GM12874 (cell line): ENCODE data around the gene WDR54.

Experiments used
- TF ChIP-seq, protein P1 (sequence below): IDR thresholded peaks from 2 replicates; pipeline ENCODE4 v1.5.1; 2011; ENCODE audit warnings: low read depth, mild to moderate bottlenecking, control low read depth, low read length, moderate library complexity; ENCODE audit not compliant: insufficient read depth

The WDR54 gene

DNA sequence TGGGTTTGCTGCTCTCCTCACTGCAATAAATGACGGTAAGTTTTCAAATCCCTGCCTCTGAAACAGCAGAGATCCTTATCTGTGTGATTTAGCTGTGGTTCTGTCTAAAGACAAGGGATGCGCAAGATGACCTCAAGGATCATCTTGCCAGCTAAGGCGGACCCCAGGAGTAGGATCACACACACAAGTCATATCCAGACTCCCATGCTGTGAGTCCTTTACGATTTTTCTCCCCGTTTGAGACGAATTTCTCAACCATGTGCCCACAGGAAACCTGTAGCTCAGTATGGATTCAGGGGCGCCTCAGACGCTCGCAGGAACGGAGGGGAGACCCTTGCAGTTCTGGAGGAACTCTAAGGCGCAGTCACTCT, 30.3 kb upstream of the WDR54 start:
- TF ChIP-seq, protein P1, sequence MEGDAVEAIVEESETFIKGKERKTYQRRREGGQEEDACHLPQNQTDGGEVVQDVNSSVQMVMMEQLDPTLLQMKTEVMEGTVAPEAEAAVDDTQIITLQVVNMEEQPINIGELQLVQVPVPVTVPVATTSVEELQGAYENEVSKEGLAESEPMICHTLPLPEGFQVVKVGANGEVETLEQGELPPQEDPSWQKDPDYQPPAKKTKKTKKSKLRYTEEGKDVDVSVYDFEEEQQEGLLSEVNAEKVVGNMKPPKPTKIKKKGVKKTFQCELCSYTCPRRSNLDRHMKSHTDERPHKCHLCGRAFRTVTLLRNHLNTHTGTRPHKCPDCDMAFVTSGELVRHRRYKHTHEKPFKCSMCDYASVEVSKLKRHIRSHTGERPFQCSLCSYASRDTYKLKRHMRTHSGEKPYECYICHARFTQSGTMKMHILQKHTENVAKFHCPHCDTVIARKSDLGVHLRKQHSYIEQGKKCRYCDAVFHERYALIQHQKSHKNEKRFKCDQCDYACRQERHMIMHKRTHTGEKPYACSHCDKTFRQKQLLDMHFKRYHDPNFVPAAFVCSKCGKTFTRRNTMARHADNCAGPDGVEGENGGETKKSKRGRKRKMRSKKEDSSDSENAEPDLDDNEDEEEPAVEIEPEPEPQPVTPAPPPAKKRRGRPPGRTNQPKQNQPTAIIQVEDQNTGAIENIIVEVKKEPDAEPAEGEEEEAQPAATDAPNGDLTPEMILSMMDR, result no peak

DNA sequence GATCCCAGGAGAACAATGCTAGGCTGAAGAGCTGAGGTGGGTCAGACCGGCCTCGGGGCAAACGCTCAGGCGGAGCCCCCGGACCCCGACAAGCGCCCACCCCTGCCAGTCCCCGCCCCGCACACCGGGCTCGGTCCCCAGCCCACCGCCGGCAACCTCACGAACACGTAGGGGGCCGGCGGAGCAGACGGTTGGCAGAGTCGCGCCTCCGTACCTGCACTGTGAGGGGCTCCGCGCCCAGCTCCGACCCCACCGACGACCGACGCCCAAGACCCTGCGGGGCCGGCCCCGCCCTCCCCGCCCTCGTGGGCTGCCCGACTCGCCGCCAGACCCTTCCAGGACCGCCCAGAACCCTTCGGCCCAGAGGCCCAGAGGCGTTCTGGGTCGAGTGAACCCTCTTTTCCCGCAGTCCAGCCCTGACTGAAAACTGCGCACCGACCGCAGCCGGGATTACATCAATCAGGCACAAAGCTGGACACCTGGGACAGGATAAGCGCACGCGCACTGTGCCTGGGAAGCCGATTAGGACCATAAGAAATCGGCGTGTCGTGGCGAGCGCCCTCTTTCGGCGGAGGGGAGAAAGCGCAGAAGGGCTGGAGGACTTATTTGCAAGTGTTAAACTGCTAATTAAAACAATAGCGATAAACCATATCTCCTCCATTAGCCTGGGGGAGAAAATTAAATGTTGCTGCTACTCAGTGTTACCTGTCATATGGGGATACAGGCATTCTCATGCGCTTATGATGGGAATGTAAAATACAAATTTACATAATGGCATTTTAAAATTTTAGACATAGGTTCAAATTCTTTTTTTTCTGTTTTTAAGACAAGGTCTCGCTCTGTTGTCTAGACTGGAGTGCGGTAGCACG, 29.7 kb upstream of the WDR54 start:
- TF ChIP-seq, protein P1, result peak; percentile 95

DNA sequence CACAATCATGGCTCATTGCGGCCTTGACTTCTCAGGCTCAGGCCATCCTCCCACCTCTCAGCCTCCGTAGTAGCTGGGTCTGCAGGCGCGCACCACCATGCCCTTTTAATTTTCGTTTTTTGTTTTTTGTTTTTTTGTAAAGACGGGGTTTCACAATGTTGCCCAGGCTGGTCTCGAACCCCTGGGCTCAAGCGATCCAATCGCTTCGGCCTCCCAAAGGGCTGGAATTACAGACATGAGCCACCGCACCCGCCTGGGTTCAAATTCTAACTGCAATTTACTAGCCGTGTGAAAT, 29.1 kb upstream of the WDR54 start:
- TF ChIP-seq, protein P1, result no peak

DNA sequence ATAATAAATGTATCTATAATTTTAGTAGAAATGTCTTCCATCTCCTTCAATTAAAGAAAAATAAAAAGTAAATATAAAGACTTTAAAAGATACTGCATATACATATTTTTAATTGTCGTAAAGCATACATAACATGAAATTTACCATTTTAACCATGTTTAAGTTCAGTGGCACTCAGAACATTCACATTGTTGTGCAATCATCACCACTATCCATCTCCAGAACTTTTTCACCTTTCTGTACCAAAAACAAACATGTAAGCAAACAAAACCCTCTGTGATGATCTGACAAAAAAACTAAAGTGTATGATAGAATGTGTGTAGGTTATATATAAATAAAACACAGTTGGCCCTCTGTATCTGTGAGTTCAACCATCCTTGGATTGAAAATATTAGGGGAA, 28.0 kb upstream of the WDR54 start:
- TF ChIP-seq, protein P1, result no peak

DNA sequence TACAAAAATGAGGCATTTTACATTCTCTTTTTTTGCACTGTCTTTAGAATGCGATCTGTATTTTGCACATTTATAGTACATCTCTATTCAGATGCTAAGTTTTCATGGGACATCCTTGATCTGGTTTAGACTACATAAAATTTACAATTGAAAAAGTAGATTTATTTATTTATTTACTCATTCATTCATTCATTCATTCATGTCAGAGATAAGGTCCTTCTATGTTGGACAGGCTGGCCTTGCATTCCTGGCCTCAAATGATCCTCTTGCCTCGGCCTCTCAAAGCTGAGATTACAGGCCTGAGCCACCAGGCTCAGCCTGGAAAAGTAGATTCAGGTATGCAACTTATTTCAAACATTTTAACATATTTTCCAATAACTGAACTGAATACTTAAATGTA, 25.4 kb upstream of the WDR54 start:
- TF ChIP-seq, protein P1, result no peak

DNA sequence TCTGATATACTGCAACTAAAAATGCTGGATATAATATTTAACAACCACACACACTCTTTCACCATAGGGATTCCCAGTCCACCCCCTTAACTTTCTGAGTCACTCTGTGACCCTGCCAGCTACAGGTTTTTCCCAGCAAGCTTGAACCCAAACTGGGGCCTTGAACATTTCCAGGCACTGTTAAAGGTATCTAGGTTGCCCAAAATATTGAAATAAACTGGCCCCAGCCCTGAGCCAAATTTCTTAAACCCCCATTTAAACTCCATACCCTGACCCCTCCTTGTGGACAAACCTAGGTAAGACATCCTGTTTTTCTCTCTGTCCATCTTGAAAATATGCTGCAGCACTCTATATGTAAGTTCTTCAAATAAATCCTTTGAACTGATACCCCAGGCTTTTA, 21.7 kb upstream of the WDR54 start:
- TF ChIP-seq, protein P1, result peak; percentile 60

DNA sequence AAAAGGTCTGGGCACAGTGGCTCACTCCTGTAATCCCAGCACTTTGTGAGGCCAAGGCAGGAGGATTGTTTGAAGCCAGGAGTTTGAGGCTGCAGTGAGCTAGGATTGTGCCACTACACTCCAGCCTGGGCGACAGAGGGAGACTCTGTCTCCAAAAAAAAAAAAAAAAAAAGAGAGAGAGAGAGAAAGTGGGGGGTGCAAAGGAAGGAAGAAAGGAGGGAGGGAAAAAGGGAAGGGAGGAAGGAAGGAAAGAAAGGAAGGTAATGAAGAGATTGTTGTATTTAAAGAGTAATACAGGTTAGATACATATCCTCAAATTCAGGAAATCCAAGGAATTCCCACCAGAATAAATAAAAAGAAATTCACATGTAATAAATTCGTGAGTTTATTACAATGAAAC, 19.6 kb upstream of the WDR54 start:
- TF ChIP-seq, protein P1, result no peak
